LHCN-M2 (cell line): ENCODE measurements around the gene FBXL12. TPM values are rescaled to one million over a fixed set of nuclear protein-coding genes. Genes with fewer than 3 reads are reported as not detected.
"Not testable (repeated sequence)": the region's sequence is repeated elsewhere in the genome, so short reads cannot be mapped to it uniquely, and the experiment has no call there.

Experiments used
- DNase-seq: peaks from one replicate; pipeline ENCODE4 v3.0.0-alpha.2; 2012; ENCODE audit warnings: low read depth
- total RNA-seq: library from RNA; depleted of rRNA; stranded (reverse); fragments of >200 nt; gene quantifications from 2 replicates; pipeline ENCODE4 v1.2.3, GENCODE V29; 2014

Gene FBXL12
- total RNA-seq, 1 experiment from 2014 or later, result 16.6 TPM

DNA sequence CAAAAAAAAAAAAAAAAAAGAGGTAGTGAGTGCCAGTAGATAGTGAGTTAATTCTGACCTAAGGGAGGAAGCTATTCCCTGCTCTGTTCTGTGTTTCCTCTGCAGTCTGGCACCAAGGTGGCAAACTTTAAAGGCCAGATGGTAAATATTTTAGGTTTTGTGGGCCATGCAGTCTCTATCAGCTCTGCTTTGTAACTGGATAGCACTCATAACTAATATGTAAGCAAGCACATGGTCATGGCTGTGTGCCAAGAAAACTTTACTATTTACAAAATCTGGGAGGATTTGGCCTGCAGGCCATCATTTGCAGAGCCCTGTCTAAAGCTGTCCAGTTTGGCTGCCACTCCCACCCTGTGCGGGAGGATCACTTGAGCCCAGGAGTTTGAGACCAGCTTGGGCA lies 20.5 kb upstream of the FBXL12 start:
- peak; percentile 13 for DNase-seq

GRCh38 chr19:9838324-9838723 lies 19.4 kb upstream of the FBXL12 start:
- DNase-seq, result no peak

DNA sequence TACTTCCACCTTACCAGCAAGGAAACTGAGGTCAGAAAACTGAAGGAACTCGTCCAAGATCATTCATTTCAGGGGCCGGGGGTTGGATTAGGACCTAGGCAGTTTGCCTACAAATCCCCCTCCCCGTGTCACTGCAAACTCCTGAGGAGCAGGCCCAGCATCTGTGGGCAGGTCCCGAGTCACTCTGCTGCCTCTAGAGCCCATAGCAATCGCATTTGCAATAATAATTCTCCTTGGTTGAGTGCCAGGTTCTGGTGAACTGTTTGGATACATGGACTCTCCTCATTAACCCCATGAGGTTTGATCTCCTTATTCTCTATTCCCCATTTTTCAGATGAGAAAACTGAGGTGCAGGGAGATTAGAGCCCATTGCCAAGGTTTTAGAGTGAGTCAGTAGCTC lies 17.1 kb upstream of the FBXL12 start:
- peak; percentile 48 for DNase-seq

GRCh38 chr19:9835507-9835949 lies 16.6 kb upstream of the FBXL12 start:
- no peak for DNase-seq

DNA sequence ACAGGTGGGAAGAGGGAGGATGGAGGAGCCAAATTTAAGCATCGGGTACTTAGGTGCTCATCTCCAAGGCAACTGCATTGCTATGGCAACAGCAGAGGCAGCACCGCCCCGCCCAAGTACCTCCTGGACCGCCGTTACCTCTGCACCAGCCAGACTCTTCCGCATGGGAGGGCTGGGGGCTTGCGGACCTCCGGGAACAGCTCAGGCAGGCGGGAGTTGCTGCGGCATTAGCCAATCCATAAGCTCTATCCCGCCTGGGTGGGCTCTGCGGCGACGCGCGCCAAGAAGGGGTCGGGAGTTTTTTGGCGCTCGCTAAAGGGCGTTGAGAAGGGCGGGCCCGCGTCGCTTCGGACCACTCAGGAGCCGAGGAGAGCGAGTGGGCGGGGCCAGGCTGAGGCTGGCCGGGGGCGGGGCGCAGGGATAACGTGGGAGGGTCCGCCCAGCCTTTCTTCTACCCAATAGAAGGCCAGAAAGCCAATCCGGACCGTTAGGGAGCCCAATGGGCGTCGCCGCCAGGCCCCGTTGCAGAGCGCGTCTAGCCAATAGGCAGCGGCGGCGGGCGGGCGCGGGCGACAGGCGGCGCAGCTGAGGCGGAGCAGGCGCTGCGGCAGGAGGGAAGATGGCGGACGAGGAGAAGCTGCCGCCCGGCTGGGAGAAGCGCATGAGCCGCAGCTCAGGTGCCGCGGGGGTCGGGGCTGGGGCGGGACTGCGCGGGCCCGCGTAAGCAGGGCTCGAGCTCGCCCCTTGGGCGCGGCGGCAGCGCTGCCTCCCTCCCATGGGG lies 16.0 kb upstream of the FBXL12 start, which contains the start of gene PIN1:
PIN1 (plus strand) TSS at position 593 of the 781 bp plus-strand sequence; CDS start at position 620, 27 bp downstream.
- peak; percentile 97 for DNase-seq

DNA sequence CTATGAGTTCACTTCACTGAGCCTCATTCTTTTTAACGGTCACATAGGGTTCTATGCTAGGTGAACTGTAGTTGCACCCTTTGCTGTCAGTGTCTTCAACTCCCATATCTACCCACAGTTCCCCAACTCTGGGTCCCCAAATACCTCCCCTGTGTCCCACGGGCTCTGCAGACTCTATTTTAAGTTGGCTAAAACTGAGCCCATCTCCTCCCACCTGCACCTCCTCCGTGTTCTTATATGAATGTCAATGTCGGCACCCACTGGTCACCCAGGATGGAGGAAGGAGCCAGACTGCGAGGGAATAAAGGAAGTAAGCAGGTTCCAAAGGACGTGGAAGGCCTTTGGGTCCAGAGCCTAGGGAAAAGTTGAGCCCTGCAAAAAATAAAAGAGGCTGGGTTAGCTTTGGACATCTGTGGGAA lies 15.4 kb upstream of the FBXL12 start:
- no peak for DNase-seq

DNA sequence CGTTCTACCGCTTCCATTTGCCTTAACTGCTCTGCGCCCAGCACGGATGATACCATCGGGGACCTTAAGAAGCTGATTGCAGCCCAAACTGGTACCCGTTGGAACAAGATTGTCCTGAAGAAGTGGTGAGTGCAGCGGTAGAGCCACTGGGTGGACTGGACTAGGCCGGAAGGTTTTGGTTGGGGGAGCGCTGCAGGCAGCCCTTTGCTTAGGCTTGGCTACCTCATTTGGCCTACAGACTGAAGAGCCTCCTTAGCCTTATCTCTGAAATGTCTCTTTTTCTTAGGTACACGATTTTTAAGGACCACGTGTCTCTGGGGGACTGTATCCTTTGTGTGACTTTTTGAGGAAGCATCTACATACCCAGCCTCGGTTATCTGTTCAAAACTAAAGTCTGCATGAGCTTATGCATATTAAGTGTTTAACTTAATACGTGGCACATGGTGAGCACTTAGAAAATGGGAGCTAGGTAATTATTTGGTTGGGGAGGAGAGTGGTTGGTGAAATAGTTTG lies 9.7 kb upstream of the FBXL12 start:
- no peak for DNase-seq

DNA sequence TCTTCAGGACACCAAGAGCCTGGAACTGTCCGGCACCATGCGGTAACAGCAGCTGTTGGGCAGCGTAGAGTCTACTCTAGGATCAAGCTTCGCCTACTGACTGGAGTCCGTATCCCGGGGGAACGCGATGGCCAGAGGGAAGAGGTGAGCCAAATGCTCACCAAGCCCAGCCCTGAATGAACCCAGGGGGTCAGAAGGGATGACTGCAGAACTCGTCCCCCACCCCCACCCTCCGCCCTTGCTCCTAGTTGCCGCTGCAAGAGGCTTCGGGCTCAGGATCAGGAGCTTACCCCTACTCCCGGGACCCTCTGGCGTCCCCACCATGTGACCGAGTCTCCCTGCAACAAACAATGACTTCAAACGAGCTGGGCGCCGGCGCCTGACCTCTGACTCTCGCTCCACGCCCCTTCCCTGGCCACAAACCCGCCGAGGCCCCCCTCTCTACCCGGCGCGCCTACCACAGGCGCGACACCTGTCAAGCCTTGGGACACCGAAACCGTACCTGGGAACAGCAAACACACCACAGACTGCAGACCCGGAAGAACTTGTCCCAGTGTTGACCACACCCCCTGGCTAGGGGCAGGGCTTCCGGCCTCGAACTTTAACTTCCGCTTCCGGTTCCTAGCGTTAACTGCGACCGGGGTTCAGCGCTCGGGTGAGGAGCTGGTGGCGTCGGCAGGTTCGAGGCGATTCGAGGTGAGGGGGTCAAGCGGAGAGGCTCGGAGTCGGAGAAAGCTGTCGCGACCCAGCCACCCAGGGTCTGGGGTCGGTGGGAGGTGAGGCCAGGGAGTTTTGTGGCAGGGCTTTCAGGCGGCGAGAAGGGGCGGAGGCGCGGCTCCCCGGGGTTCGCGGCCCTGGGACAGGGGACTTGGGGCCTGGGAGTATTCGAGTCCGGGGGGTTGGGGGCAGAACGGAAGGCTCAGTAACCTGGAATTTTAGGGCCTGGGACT lies 8.7 kb upstream of the FBXL12 start, which contains the start of gene UBL5:
UBL5 (plus strand) TSS at position 630 of the 950 bp plus-strand sequence. CDS start 420 bp downstream, outside the sequence.
- DNase-seq, result peak; percentile 79

- peak; percentile 31 for DNase-seq
Measured at GRCh38 chr19:9823816-9824215, 4.9 kb upstream of the FBXL12 start.

GRCh38 chr19:9820034-9820433 lies 1.2 kb upstream of the FBXL12 start:
- DNase-seq, result not testable (repeated sequence)

- no peak for DNase-seq
Measured at GRCh38 chr19:9819596-9819909, 674 bp upstream of the FBXL12 start.

- no peak for DNase-seq
Measured at GRCh38 chr19:9818175-9818733, 625 bp downstream of the FBXL12 start.

- no peak for DNase-seq
Measured at GRCh38 chr19:9811139-9811538, 7.7 kb downstream of the FBXL12 start.

- DNase-seq, result no peak
Measured at GRCh38 chr19:9808855-9809824, 9.7 kb downstream of the FBXL12 start.

- DNase-seq, result no peak
Measured at GRCh38 chr19:9806803-9807202, 12.1 kb downstream of the FBXL12 start.

DNA sequence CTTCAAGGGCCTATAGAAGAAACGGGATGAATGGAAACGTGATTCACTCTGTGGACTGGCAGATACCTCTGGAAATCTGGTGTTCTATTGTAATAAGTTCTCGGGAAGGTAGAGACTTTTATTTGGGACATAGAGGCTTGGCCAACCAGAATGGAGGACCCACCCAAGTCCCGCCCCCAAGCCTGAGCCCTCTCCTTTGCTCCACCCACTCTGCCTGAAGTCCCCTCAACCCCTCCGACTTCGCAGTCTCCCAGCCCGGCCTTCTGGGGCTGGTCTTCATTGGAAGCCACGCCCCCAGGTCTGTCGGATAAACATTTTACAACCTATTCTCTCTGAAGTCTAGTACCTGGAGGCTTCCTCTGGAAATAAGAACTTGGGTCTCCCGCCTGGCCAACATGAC lies 16.9 kb downstream of the FBXL12 start:
- no peak for DNase-seq

DNA sequence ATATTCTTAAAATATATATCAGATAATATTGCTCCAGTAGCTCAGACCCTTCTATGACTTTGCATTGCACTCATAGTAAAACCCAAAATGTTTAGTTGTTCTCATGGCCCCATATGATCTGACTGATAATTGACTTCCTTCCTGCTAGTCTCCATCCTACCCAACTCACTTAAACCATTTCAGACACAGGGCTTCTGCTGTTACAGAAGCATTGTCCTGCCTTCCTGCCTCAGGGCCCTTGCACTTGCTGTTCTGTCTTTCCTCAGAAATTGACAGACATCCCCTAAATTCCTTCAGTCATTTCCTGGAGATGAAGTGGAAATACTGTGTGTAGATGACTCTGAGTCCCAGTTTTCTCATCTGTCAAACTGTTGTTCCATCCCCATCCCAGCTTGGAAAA lies 19.7 kb downstream of the FBXL12 start:
- DNase-seq, result no peak

DNA sequence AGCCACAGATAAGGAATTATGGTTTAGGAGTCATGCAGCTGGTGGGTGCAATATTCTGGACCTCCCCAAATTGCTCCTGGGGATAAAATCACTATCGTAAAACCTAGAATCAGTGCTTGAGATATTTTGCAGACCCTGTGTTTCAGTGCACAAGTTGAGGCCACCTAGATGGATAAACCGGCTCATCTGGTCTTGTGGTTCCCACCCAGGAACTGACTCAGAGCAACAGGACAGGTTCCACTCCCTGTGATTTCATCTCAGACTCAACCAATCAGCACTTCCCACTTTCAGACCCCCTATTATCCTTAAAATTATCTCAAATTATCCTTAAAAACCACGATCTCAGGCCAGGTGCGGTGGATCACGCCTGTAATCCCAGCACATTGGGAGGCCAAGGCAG lies 21.0 kb downstream of the FBXL12 start:
- DNase-seq, result no peak

- peak; percentile 88 for DNase-seq
Measured at GRCh38 chr19:9796113-9796773, 22.6 kb downstream of the FBXL12 start.

DNA sequence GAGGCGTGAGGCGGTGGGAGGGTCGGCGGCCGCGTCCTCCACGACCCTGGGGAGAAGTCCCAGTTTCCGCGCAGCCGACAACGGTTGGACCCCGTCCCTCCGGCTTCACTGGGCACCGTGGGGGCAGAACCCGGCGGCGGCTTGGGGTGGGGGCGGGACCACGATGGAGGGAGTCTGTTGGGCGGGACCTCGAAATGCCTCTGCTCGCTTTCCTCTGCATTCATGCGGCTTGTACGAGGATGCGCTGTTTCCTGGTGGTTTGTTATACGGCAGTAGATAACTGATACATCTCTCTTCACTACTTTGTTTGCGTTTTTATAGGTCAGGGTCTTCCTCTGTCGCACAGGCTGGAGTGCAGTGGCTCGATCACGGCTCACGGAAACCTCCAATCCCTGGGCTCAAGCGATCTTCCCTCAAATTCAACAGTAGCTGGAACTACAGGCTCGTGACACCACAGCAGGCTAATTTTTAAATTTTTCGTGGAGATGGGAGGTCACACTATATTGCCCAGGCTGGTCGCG lies 25.7 kb downstream of the FBXL12 start:
- no peak for DNase-seq
